Caco-2 (cell line): ENCODE measurements around the gene KIF1A. TPM values are rescaled to one million over a fixed set of nuclear protein-coding genes. Genes with fewer than 3 reads are reported as not detected.

Experiments
- BruUV-seq: library from RNA; stranded (reverse); fragments of 400-500 nt; replicated peaks from 2 replicates; lab custom pipeline; 2021; lab: Mats Ljungman, UMichigan
- CTCF ChIA-PET: fragments of 300-600 bp; sonication (Branson Sonifier 250); formaldehyde crosslinking; loops from one replicate; lab custom pipeline; 2022; ENCODE audit warnings: antibody characterized with exemption; lab: Charles Lee
- POLR2A ChIA-PET: fragments of 300-600 bp; sonication (Branson Sonifier 250); formaldehyde crosslinking; loops from one replicate; lab custom pipeline; 2022; ENCODE audit warnings: antibody characterized with exemption; lab: Charles Lee
- DNase-seq, 2 experiments: peaks; one replicate each; pipeline versions ENCODE4 v3.0.0 to v3.0.0-alpha.2; 2020 to 2022
- H3K27me3 ChIP-seq: replicated peaks from 2 replicates; pipeline ENCODE4 v1.6.0; 2011; ENCODE audit warnings: low read length; ENCODE audit not compliant: control insufficient read depth, insufficient read depth
- H3K36me3 ChIP-seq: 2 replicates; pipeline ENCODE4 v1.5.1; 2011; ENCODE audit warnings: low read length; ENCODE audit not compliant: control insufficient read depth, insufficient read depth
- H3K4me1 ChIP-seq: fragments of 250-450 bp; sonication (Bioruptor Pico); 2 replicates; pipeline ENCODE4 v1.5.1; 2020; ENCODE audit warnings: mild to moderate bottlenecking
- H3K4me3 ChIP-seq: 2 replicates; pipeline ENCODE4 v1.5.1; 2011; ENCODE audit warnings: low read depth, mild to moderate bottlenecking, control low read depth, low read length
- H3K9me3 ChIP-seq: fragments of 250-450 bp; sonication (Bioruptor Pico); 2 replicates; pipeline ENCODE4 v1.5.1; 2020; ENCODE audit warnings: mild to moderate bottlenecking, moderate library complexity
- H3K27ac Mint-ChIP-seq: one replicate; pipeline ENCODE4 v1.8.0; 2022; ENCODE audit warnings: mixed read lengths; ENCODE audit not compliant: unreplicated experiment
- H3K27me3 Mint-ChIP-seq: one replicate; pipeline ENCODE4 v1.8.0; 2022; ENCODE audit warnings: mixed read lengths; ENCODE audit not compliant: insufficient read depth, unreplicated experiment
- H3K36me3 Mint-ChIP-seq: one replicate; pipeline ENCODE4 v1.8.0; 2022; ENCODE audit warnings: mild to moderate bottlenecking, mixed read lengths; ENCODE audit not compliant: insufficient read depth, unreplicated experiment
- H3K4me1 Mint-ChIP-seq: one replicate; pipeline ENCODE4 v1.8.0; 2022; ENCODE audit warnings: low read depth, mixed read lengths; ENCODE audit not compliant: unreplicated experiment
- H3K4me3 Mint-ChIP-seq: one replicate; pipeline ENCODE4 v1.8.0; 2022; ENCODE audit warnings: mild to moderate bottlenecking, moderate library complexity, mixed read lengths; ENCODE audit not compliant: unreplicated experiment
- H3K9me3 Mint-ChIP-seq: one replicate; pipeline ENCODE4 v1.8.0; 2022; ENCODE audit warnings: mixed read lengths; ENCODE audit not compliant: unreplicated experiment
- intact Hi-C: fragments of 100-400 bp; cut with micrococcal nuclease; formaldehyde crosslinking; loops from one replicate; pipeline ENCODE4 v1.10.0; 2022; ENCODE audit not compliant: unreplicated experiment
- total RNA-seq: library from RNA; stranded (reverse); gene quantifications from 2 replicates; pipeline ENCODE4 v1.2.3, GENCODE V29; 2022
- TF ChIP-seq, protein P1 (sequence below), 2 experiments: fragments of 200-600 bp in 1 of 2; IDR thresholded peaks; 1 replicate in 1 of 2; 2 replicates in 1 of 2; pipeline versions ENCODE4 v1.5.1 to v1.8.0; 2011 to 2022; ENCODE audit warnings: antibody characterized with exemption in 1 of 2, control low read depth in 1 of 2, inconsistent platforms in 1 of 2, low read depth in 1 of 2, low read length in 1 of 2, mild to moderate bottlenecking in 1 of 2, moderate library complexity in 1 of 2; ENCODE audit not compliant: insufficient read depth in 1 of 2, severe bottlenecking in 1 of 2, unreplicated experiment in 1 of 2

The KIF1A gene
- total RNA-seq, 1 experiment from 2014 or later: 33.1 TPM

DNA sequence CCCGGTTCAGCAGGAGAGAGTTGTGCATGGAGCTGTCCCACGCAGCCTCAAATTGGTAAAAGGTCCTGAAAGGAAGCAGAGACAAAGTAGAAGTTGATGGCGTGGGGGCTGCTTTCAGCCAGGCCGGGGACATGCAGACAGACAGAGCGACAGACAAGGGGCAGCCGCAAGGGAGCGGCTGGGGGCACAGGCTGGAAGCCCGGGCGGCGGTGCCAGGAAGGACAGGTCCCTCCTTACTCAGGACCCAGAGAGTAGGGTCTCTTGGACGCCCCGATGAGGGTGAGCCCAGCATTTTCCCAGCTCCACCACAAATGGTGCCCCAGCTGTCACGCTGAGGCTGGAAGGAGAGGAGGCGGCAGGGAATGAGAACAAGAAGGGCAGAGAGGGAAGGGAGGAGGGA, 93.1 kb downstream of the KIF1A start:
- POLR2A ChIA-PET: no interaction called here
- DNase-seq: no peak
- CTCF ChIA-PET: no interaction called here
- Mint-ChIP-seq H3K4me3 (no peak overlapping the region), H3K36me3 (no peaks in the 10 kb centered on the region), H3K27me3 (no peaks in the 10 kb centered on the region), H3K9me3 (no peaks in the 10 kb centered on the region), H3K27ac (no peak overlapping the region), H3K4me1 (no peaks in the 10 kb centered on the region)
- H3K36me3 ChIP-seq: no peaks in the 10 kb centered on the region
- H3K27me3 ChIP-seq: no peaks in the 10 kb centered on the region
- H3K4me1 ChIP-seq: no peaks in the 10 kb centered on the region
- H3K4me3 ChIP-seq: no peak overlapping the region
- no peaks in the 10 kb centered on the region for H3K9me3 ChIP-seq
- TF ChIP-seq, protein P1, sequence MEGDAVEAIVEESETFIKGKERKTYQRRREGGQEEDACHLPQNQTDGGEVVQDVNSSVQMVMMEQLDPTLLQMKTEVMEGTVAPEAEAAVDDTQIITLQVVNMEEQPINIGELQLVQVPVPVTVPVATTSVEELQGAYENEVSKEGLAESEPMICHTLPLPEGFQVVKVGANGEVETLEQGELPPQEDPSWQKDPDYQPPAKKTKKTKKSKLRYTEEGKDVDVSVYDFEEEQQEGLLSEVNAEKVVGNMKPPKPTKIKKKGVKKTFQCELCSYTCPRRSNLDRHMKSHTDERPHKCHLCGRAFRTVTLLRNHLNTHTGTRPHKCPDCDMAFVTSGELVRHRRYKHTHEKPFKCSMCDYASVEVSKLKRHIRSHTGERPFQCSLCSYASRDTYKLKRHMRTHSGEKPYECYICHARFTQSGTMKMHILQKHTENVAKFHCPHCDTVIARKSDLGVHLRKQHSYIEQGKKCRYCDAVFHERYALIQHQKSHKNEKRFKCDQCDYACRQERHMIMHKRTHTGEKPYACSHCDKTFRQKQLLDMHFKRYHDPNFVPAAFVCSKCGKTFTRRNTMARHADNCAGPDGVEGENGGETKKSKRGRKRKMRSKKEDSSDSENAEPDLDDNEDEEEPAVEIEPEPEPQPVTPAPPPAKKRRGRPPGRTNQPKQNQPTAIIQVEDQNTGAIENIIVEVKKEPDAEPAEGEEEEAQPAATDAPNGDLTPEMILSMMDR (IDR thresholded peaks at IDR 0.05; ENCODE audit: insufficient read depth in 1 of 2, low read depth in 1 of 2, low read length in 1 of 2, severe bottlenecking in 1 of 2, unreplicated experiment in 1 of 2): no peak
- BruUV-seq: no TSS peak
- intact Hi-C loops: no loop called here

DNA sequence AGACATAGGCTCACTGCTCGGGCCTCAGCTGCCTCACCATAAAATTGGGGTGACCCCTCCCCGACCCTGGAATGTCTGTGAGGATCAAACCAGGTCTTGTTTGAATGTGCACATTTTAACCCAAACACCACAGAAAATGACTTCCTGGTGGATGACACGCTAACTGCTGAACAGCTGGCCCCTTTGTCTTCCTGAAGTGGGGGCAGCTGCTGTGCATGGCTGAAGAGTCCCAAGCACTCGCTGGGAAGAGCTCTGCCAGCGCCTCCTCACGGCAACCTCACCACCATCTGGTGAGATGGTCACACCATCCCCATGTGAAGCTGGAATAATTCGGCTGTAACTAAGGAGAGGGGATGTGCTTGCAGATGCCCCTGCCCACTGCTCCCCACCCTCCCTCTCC, 94.3 kb downstream of the KIF1A start:
- Mint-ChIP-seq H3K4me1 (no peaks in the 10 kb centered on the region), H3K27me3 (no peaks in the 10 kb centered on the region), H3K36me3 (no peaks in the 10 kb centered on the region), H3K9me3 (no peaks in the 10 kb centered on the region), H3K27ac (no peak overlapping the region), H3K4me3 (no peak overlapping the region)
- intact Hi-C loops: no loop called here
- ChIA-PET POLR2A (no interaction called here), CTCF (no interaction called here)
- Histone ChIP-seq H3K36me3 (no peaks in the 10 kb centered on the region), H3K27me3 (no peaks in the 10 kb centered on the region), H3K4me1 (no peaks in the 10 kb centered on the region), H3K9me3 (no peaks in the 10 kb centered on the region), H3K4me3 (no peak overlapping the region)
- TF ChIP-seq, protein P1 (IDR thresholded peaks at IDR 0.05; ENCODE audit: insufficient read depth in 1 of 2, low read depth in 1 of 2, low read length in 1 of 2, severe bottlenecking in 1 of 2, unreplicated experiment in 1 of 2): no peak
- no peak for DNase-seq
- BruUV-seq: no TSS peak

GRCh38 chr2:240725266-240725665, 94.8 kb downstream of the KIF1A start:
- Histone ChIP-seq H3K4me3 (no peak overlapping the region), H3K9me3 (no peaks in the 10 kb centered on the region), H3K36me3 (no peaks in the 10 kb centered on the region), H3K4me1 (no peaks in the 10 kb centered on the region), H3K27me3 (no peaks in the 10 kb centered on the region)
- Mint-ChIP-seq H3K4me1 (no peaks in the 10 kb centered on the region), H3K36me3 (no peaks in the 10 kb centered on the region), H3K9me3 (no peaks in the 10 kb centered on the region), H3K4me3 (no peak overlapping the region), H3K27me3 (no peaks in the 10 kb centered on the region), H3K27ac (no peak overlapping the region)
- no TSS peak for BruUV-seq
- CTCF ChIA-PET: no interaction called here
- TF ChIP-seq, protein P1 (IDR thresholded peaks at IDR 0.05; ENCODE audit: insufficient read depth in 1 of 2, low read depth in 1 of 2, low read length in 1 of 2, severe bottlenecking in 1 of 2, unreplicated experiment in 1 of 2): no peak
- POLR2A ChIA-PET: no interaction called here
- intact Hi-C loops: no loop called here
- no peak for DNase-seq
